KMS-11 (cell line): Measurements from ENCODE around the gene SLC6A5.

ENCODE experiments used
- H2AFZ ChIP-seq: fragments of 200-600 bp; sonication (generic); 2 replicates; pipeline ENCODE4 v1.6.1; 2016; ENCODE audit warnings: antibody characterized with exemption, mixed run types, low read depth
- H3K27ac ChIP-seq: fragments of 200-600 bp; sonication (generic); 2 replicates; pipeline ENCODE4 v1.6.1; 2016; ENCODE audit warnings: mild to moderate bottlenecking, mixed run types
- H3K27me3 ChIP-seq: fragments of 200-600 bp; sonication (generic); 2 replicates; pipeline ENCODE4 v1.6.1; 2017; ENCODE audit warnings: mild to moderate bottlenecking, low read depth, mixed run types, moderate library complexity; ENCODE audit not compliant: insufficient read depth
- H3K36me3 ChIP-seq: fragments of 200-600 bp; sonication (generic); 2 replicates; pipeline ENCODE4 v1.6.1; 2017; ENCODE audit warnings: mild to moderate bottlenecking, mixed run types; ENCODE audit not compliant: insufficient read depth
- H3K4me1 ChIP-seq: fragments of 200-600 bp; sonication (generic); 2 replicates; pipeline ENCODE4 v1.6.1; 2016; ENCODE audit warnings: mild to moderate bottlenecking, low read depth, mixed run types; ENCODE audit not compliant: poor library complexity, severe bottlenecking
- H3K4me2 ChIP-seq: fragments of 200-600 bp; sonication (generic); 2 replicates; pipeline ENCODE4 v1.7.0; 2016; ENCODE audit warnings: mild to moderate bottlenecking, mixed run types
- H3K4me3 ChIP-seq: fragments of 200-600 bp; sonication (generic); IDR thresholded peaks from 2 replicates; pipeline ENCODE4 v1.6.1; 2017; ENCODE audit warnings: low read depth, low read length, mixed read lengths; ENCODE audit not compliant: insufficient read depth
- H3K79me2 ChIP-seq: fragments of 200-600 bp; sonication (generic); 2 replicates; pipeline ENCODE4 v1.6.1; 2016; ENCODE audit warnings: low read depth, mixed run types; ENCODE audit not compliant: insufficient read depth
- H3K9ac ChIP-seq: fragments of 200-600 bp; sonication (generic); 2 replicates; pipeline ENCODE4 v1.6.1; 2016; ENCODE audit warnings: mild to moderate bottlenecking, mixed run types
- H4K20me1 ChIP-seq: fragments of 200-600 bp; sonication (generic); 2 replicates; pipeline ENCODE4 v1.6.1; 2016; ENCODE audit warnings: mild to moderate bottlenecking, mixed run types; ENCODE audit not compliant: insufficient read depth
- TF ChIP-seq, protein P1 (sequence below): fragments of 200-600 bp; sonication (generic); conservative IDR thresholded peaks from 2 replicates; pipeline ENCODE4 v1.6.1; 2017; ENCODE audit warnings: low read depth, mild to moderate bottlenecking, antibody characterized with exemption, low read length, moderate library complexity, mixed read lengths

The SLC6A5 gene

DNA sequence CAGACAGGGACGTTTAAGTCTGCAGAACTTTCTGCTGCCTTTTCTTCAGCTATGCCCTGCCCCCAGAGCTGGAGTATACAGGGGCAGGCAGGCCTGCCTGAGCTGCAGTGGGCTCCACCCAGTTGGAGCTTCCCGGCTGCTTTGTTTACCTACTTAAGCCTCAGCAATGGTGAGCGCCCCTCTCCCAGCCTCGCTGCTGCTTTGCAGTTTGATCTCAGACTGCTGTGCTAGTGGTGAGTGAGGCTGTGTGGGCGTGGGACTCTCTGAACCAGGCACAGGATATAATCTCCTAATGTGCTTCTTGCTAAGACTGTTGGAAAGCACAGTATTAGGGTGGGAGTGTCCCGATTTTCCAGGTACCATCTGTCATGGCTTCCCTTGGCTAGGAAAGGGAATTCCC lies 108.5 kb downstream of the SLC6A5 start:
- no peaks in the 10 kb centered on the region for H4K20me1 ChIP-seq
- H3K36me3 ChIP-seq, result no peaks in the 10 kb centered on the region
- no peak overlapping the region for H3K4me3 ChIP-seq
- TF ChIP-seq, protein P1, sequence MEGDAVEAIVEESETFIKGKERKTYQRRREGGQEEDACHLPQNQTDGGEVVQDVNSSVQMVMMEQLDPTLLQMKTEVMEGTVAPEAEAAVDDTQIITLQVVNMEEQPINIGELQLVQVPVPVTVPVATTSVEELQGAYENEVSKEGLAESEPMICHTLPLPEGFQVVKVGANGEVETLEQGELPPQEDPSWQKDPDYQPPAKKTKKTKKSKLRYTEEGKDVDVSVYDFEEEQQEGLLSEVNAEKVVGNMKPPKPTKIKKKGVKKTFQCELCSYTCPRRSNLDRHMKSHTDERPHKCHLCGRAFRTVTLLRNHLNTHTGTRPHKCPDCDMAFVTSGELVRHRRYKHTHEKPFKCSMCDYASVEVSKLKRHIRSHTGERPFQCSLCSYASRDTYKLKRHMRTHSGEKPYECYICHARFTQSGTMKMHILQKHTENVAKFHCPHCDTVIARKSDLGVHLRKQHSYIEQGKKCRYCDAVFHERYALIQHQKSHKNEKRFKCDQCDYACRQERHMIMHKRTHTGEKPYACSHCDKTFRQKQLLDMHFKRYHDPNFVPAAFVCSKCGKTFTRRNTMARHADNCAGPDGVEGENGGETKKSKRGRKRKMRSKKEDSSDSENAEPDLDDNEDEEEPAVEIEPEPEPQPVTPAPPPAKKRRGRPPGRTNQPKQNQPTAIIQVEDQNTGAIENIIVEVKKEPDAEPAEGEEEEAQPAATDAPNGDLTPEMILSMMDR, result no peak
- no peak overlapping the region for H3K27ac ChIP-seq
- H3K4me2 ChIP-seq, result no peak overlapping the region
- no peaks in the 10 kb centered on the region for H3K4me1 ChIP-seq
- H3K27me3 ChIP-seq, result no peaks in the 10 kb centered on the region
- no peak overlapping the region for H3K9ac ChIP-seq
- H2AFZ ChIP-seq, result no peak overlapping the region
- no peaks in the 10 kb centered on the region for H3K79me2 ChIP-seq
